ENCODE data around the gene ISOC2.
"Not testable (repeated sequence)": the region's sequence is repeated elsewhere in the genome, so short reads cannot be mapped to it uniquely, and the experiment has no call there.

The ISOC2 gene

GRCh38 chr19:55461259-55461973 lies at the start of gene ISOC2:
TSS of gene ISOC2 (minus strand) at chr19:55461642. CDS start at chr19:55456486, 5,156 bp downstream.
- TF ChIP-seq GATA1 (IDR thresholded peaks at IDR 0.05; ENCODE audit: low read depth, low read length) (no peak), POLR2A (IDR thresholded peaks at IDR 0.05; ENCODE audit: low read length) (peak; percentile 83)
- peak; percentile 100 for DNase-seq

GRCh38 chr19:55508120-55508519 lies 46.7 kb upstream of the ISOC2 start:
- DNase-seq: no peak
- no peak for TF ChIP-seq POLR2A (IDR thresholded peaks at IDR 0.05; ENCODE audit: low read length)
- no peak for TF ChIP-seq GATA1 (IDR thresholded peaks at IDR 0.05; ENCODE audit: low read depth, low read length)

GRCh38 chr19:55504981-55505380 lies 43.5 kb upstream of the ISOC2 start:
- TF ChIP-seq POLR2A (IDR thresholded peaks at IDR 0.05; ENCODE audit: low read length) (no peak), GATA1 (IDR thresholded peaks at IDR 0.05; ENCODE audit: low read depth, low read length) (no peak)
- no peak for DNase-seq

- no peak for DNase-seq
- TF ChIP-seq POLR2A (IDR thresholded peaks at IDR 0.05; ENCODE audit: low read length) (no peak), GATA1 (IDR thresholded peaks at IDR 0.05; ENCODE audit: low read depth, low read length) (no peak)
Measured at GRCh38 chr19:55504252-55504603, 42.8 kb upstream of the ISOC2 start.

- TF ChIP-seq POLR2A (IDR thresholded peaks at IDR 0.05; ENCODE audit: low read length): no peak
- TF ChIP-seq GATA1 (IDR thresholded peaks at IDR 0.05; ENCODE audit: low read depth, low read length): no peak
- DNase-seq: peak; percentile 92 to 95
Measured at GRCh38 chr19:55503502-55504251, 42.2 kb upstream of the ISOC2 start.

GRCh38 chr19:55503157-55503501 lies 41.7 kb upstream of the ISOC2 start:
- DNase-seq: no peak
- TF ChIP-seq POLR2A (IDR thresholded peaks at IDR 0.05; ENCODE audit: low read length) (no peak), GATA1 (IDR thresholded peaks at IDR 0.05; ENCODE audit: low read depth, low read length) (no peak)

GRCh38 chr19:55502197-55502952 lies 40.9 kb upstream of the ISOC2 start:
- TF ChIP-seq POLR2A (IDR thresholded peaks at IDR 0.05; ENCODE audit: low read length) (no peak), GATA1 (IDR thresholded peaks at IDR 0.05; ENCODE audit: low read depth, low read length) (no peak)
- no peak for DNase-seq

- no peak for TF ChIP-seq POLR2A (IDR thresholded peaks at IDR 0.05; ENCODE audit: low read length)
- no peak for TF ChIP-seq GATA1 (IDR thresholded peaks at IDR 0.05; ENCODE audit: low read depth, low read length)
- DNase-seq: no peak
Measured at GRCh38 chr19:55500368-55500952, 39.0 kb upstream of the ISOC2 start.

GRCh38 chr19:55498246-55498840 lies 36.9 kb upstream of the ISOC2 start:
- DNase-seq: no peak

GRCh38 chr19:55497763-55498162 lies 36.3 kb upstream of the ISOC2 start:
- TF ChIP-seq GATA1 (IDR thresholded peaks at IDR 0.05; ENCODE audit: low read depth, low read length): no peak
- no peak for DNase-seq

More at GRCh38 chr19:55498246-55498840, 36.9 kb upstream of the ISOC2 start:
- TF ChIP-seq GATA1 (IDR thresholded peaks at IDR 0.05; ENCODE audit: low read depth, low read length) (no peak), POLR2A (IDR thresholded peaks at IDR 0.05; ENCODE audit: low read length) (no peak)

- not testable (repeated sequence) for DNase-seq
Measured at GRCh38 chr19:55496820-55497219, 35.4 kb upstream of the ISOC2 start.

GRCh38 chr19:55495646-55496349 lies 34.4 kb upstream of the ISOC2 start:
- no peak for TF ChIP-seq POLR2A (IDR thresholded peaks at IDR 0.05; ENCODE audit: low read length)
- TF ChIP-seq GATA1 (IDR thresholded peaks at IDR 0.05; ENCODE audit: low read depth, low read length): no peak
- no peak for DNase-seq

- DNase-seq: no peak
- TF ChIP-seq GATA1 (IDR thresholded peaks at IDR 0.05; ENCODE audit: low read depth, low read length) (no peak), POLR2A (IDR thresholded peaks at IDR 0.05; ENCODE audit: low read length) (no peak)
Measured at GRCh38 chr19:55494172-55494761, 32.8 kb upstream of the ISOC2 start.

Data from erythroblast (primary cell).